Measurements from ENCODE around the gene MXD3.

MXD3 gene

DNA sequence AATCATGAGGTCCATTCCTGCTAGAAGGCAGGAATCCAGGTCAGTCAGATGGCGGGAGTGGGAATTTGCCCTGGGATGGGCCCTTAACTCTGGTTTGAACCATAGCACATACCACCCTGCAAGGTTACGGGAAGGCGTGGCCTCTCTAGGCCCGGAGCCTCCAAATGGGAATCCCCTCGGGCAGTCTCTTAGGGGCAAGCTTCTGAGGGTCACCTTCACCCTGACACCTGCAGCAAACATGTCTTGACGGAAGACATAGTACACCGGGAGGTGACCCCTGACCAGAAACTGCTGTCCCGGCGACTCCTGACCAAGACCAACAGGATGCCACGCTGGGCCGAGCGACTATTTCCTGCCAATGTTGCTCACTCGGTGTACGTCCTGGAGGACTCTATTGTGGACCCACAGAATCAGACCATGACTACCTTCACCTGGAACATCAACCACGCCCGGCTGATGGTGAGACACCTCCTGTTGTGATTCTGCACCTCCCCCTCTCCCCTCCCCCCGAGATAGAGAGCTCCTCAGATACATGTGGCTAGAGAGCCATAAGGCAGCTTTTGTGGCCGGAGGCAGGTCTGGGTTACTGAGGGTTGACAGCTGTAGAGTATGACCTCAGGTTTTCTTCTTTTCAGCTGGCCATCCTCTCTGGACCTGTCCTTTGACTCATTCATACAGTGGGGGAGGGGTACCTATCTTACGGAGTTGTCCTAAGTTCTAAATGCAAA, 7.1 kb downstream of the MXD3 start:
- DNase-seq (ENCODE audit: low spot score) (peak; percentile 63), FAIRE-seq (no peak)

DNA sequence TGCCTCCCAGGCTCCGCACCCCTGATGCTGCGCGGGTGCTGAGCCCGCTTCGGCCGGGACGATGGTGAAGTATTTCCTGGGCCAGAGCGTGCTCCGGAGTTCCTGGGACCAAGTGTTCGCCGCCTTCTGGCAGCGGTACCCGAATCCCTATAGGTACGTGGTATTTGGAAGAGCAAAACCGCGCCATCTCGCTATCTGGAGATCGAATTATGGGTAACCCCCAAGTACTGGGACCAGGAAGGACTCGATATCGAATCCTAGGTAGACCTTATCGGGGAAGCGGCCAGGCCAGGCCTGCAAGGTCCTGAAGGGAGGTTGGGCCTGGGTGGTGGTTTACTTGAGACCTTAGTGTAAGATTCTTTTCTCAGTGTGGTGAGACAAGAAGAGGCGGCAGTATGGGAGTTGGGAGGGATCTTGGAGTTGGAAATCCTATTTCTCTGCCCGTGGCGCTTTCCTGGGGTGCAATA, 7.7 kb downstream of the MXD3 start:
- FAIRE-seq: no peak
- DNase-seq (ENCODE audit: low spot score): no peak

DNA sequence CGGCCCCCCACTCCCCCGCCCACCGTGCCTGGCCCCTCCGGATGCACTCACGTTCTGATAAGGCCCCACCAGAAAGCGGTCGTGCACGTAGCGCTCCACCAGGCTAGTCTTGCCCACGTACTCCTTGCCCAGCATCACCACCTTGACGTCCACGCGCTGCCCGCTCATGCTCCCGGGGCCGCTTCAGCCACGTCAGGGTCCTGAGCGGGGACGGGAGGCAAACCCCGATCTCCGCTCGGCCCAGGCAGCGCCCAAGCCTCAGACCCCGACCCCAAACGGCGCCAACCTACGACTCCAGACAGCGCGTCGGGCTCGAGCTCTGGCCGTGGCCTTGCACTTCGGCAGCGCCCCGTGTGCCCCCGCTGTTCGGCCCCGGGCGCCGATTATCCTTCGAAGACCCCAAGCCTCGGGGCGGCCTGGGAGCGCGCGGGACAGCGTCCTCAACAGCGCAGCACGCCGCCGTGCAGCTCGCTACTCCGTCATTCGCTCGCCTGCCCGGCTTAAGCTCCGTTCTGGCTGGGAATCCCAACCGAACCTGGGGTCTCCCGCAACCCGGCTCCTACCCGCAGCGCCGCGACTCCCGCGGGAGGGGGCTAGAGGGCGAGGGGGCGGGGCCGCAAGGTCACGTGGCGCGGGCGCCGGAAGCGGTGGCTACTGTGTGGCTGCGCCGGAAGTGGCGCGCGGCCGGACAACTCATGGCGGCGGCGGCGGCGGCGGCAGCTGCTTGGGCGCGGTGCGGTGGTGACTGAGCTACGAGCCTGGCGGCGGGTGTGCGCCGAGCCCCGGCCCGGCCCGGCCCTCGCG, 8.4 kb downstream of the MXD3 start, which contains the start of the genes PRELID1 and RAB24:
Gene PRELID1, plus strand, starts transcription at position 679 of the 804 bp plus-strand sequence. CDS start 187 bp downstream, outside the sequence.
Gene RAB24, minus strand, starts transcription at position 599 of the 804 bp plus-strand sequence. Its CDS starts 431 bp downstream, at position 168.
- DNase-seq (ENCODE audit: low spot score) (peak; percentile 61), FAIRE-seq (no peak)

DNA sequence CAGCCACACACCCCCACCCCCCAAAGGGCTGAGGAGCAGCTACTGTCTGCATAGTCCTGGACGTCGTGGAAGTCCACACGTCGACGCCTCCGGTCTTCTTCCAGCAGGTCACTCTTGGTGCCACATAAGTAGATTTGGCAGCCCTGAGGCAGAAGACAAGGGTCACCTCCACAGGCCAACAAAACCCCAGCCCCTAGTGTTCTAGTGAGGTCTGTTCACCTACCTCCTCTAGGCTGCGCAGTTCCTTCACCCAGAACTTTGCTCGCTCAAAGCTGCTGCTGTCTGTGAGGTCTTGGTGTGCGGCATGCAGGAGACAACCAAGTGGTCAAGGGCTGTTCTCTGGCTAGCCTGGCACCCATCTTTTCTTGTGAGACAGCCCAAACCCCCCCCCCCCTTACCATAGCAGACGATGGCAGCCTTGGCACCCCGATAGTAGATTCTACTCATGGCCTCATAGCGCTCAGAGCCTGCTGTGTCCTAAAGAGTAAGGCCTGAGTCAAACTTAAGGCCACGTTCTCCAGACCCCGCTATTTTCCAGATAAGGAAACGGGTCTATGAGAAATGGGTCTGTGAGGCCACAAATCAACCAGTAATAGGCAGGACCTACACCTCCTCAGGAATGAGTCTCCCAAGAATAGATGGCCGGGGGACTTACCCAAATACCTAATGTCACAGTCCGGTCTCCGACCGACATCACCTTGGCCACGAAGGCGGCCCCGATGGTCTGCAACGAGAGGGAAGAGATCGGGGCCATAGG, 9.2 kb downstream of the MXD3 start:
- FAIRE-seq (no peak), DNase-seq (ENCODE audit: low spot score) (no peak)

DNA sequence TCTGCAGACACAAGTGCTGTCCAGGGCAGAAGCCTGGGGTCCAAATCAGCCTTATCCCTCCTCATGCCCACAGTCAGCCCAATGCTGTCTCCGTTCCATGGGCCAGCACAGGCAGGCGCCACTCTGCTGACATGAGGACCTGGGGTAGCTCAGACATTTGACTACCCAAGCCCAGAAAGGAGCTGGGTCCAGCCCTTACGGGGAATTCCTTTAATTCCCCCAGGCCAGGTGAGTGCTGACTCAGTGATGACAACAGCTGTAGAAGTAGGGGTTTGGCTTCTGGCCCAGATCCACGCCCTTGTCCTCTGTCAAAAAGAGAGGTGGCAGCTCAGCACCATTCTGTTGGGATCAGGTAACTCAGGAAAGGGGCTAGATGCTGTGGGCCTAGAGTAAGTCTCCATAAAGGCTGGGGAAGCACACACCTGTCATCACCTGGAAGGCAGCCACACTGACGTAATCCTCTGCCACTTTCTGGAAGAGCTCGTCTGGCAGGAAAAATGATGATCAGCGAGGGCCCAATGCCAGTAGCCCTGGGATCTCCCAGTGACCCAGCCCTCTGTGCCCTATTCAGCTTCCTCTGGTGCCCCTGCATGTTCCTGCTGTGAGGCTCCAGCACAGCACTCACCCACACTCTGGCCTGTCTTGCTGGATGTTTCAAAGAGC, 10.1 kb downstream of the MXD3 start:
- FAIRE-seq: no peak
- no peak for DNase-seq (ENCODE audit: low spot score)

DNA sequence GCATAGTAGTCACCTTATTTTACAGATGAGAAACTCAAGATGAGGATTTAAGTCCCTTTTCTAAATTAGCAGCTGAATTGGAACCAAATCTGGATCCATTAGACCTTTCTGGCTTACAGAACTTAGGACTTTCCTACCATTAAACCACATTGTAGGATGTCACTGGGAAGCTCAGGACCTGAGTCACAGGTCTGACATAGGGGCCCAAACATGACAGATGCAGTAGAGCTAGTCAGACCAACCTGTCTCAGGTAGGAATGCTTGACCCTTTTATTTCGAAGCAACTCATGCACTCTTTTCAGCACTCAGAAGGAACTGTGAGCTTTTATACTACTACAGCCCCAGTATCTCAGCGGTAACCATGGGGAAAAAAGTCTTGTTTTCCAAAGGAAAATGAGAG, 10.7 kb downstream of the MXD3 start:
- FAIRE-seq (no peak), DNase-seq (ENCODE audit: low spot score) (no peak)

DNA sequence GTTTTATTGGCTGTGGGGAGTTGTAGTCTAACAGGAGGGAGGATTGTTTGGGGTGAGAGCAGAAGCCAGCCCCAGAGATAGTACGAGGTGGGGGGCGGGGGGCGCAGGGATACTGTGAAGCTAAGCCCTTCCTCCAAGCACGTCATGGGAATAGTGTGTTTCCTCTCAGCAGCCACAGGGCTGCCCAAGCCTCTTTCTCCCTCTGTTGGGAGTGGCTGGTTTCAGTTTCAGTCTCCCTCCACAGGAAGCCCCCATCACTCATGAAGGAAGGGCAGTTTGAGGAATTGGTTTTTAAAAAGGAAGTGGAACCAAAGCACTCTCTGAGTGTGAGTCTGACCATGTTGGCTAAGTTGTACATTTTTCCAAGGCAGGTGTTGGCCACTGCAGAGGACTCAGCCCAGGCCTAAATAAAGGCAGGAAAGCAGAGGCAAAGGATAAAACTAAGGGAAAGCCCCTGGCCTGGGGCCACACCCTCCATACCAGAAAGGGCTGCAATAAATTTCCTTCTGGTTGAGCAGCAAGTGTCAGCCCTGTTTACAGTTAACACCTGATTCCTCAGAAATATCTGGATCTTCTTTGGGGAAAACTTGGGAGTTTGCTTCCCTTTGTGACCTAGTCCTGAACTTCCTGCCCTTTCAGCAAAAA, 11.3 kb downstream of the MXD3 start:
- FAIRE-seq: no peak

DNA sequence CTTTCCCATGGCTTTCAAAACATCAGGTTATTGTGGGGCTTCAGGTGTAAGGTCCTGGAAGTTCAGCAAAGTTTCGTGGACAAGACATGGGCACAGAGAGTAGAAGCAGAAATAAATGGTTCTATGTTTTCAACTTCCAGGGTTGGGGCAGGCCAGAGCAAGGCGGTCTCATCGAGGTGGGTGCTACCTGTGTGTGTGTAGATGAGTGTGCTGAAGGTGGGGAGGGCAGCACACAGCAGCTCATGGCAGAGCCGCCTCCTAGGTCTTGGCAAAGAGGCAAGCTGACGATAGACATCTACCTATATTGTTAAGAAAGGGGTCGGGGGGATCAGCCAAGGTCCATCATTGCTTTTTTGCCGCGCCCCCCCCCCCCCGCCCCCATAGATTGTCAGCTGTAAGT, 12.0 kb downstream of the MXD3 start:
- FAIRE-seq (no peak), DNase-seq (ENCODE audit: low spot score) (no peak)

More for the DNA sequence above, 11.3 kb downstream of the MXD3 start:
- DNase-seq (ENCODE audit: low spot score): peak; percentile 41

DNA sequence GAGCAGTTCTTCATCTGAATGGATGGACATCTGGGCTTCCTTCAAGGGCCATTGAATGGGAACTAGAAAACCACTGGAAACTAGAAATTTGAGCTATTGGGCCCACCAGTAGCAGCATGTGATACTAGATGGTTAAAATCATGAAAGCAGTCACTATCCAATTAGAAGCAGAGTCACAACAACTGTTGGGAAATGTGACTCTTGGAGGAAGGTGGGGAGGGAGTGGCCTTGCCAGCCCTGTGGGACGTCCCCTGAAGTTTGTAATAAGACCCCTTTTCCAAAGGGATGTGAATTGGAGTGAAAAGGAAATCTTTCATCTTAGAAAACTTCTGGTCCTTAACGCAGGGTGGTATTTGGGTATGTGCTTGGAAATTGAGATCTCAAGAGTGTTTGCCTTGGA, 13.8 kb downstream of the MXD3 start:
- FAIRE-seq: no peak
- no peak for DNase-seq (ENCODE audit: low spot score)

DNA sequence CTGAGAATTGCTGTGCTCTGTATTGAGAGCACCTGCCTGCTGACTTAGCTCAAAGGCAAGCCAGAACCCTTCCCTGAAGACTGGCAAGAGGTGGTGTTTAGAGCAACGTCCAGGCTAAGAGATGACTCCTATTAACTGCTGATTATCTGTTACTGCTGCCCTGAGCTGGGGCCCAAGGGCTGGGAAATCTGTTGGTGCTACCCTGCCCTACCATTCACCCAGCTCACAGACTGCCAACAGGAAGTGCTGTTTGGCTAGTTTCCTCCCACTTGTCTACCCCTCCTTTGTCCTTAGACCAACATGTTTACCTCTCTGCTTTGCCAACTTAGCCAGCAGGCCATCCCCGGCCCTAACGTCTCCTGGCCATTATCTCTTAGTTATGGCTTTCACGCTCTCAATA, 15.1 kb downstream of the MXD3 start:
- no peak for FAIRE-seq
- DNase-seq (ENCODE audit: low spot score): no peak

DNA sequence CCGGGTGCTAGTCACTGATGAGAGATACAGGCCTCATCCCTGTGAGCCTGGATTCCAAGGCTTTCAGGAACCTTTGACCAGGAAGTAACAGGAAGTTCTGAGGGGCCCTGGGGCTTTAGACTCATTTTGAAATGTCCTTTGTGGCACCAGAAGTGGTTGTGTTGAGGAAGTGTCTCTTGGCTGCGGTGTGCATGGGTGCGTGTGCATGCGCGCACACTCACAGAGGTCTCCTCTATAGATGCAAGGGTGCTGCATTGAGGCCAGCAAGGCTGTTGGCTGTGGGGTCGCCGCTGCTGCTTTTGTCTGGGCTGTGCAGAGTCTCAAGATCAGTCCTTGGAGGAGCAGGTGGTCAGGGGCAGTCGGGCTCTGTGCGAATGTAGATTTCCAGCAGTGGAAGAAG, 15.8 kb downstream of the MXD3 start:
- DNase-seq (ENCODE audit: low spot score) (no peak), FAIRE-seq (no peak)

DNA sequence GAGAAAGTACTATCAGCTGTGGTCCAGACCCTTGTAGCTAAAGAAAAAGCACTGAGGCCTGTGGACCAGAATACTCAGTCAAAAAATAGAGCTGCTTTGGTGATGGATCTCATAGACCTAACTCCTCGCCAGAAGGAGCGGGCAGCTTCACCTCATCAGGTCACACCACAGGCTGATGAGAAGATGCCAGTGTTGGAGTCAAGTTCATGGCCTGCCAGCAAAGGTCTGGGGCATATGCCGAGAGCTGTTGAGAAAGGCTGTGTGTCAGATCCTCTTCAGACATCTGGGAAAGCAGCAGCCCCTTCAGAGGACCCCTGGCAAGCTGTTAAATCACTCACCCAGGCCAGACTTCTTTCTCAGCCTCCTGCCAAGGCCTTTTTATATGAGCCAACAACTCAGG, 17.1 kb downstream of the MXD3 start:
- FAIRE-seq (no peak), DNase-seq (ENCODE audit: low spot score) (no peak)

DNA sequence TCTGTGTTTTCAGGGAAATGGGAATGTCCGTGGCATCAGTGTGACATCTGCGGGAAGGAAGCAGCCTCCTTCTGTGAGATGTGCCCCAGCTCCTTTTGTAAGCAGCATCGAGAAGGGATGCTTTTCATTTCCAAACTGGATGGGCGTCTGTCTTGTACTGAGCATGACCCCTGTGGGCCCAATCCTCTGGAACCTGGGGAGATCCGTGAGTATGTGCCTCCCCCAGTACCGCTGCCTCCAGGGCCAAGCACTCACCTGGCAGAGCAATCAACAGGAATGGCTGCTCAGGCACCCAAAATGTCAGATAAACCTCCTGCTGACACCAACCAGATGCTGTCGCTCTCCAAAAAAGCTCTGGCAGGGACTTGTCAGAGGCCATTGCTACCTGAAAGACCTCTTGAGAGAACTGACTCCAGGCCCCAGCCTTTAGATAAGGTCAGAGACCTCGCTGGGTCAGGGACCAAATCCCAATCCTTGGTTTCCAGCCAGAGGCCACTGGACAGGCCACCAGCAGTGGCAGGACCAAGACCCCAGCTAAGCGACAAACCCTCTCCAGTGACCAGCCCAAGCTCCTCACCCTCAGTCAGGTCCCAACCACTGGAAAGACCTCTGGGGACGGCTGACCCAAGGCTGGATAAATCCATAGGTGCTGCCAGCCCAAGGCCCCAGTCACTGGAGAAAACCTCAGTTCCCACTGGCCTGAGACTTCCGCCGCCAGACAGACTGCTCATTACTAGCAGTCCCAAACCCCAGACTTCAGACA, 17.7 kb downstream of the MXD3 start:
- DNase-seq (ENCODE audit: low spot score) (no peak), FAIRE-seq (no peak)

DNA sequence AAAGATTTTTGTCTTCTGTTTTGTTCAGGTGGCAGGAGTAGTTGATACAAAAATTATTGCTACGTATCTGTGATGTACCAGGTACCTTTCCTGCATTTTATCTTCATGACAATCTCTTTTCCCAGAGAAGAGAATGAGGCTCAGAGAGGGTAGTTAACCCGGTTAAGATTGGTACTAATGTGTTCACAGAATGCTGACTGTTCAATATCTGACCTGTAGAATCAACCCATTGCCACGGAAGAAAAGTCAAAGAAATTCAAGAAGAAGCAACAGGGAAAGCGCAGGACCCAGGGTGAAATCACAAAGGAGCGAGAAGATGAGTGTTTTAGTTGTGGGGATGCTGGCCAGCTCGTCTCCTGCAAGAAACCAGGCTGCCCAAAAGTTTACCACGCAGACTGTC, 20.0 kb downstream of the MXD3 start:
- DNase-seq (ENCODE audit: low spot score): no peak
- FAIRE-seq: no peak

DNA sequence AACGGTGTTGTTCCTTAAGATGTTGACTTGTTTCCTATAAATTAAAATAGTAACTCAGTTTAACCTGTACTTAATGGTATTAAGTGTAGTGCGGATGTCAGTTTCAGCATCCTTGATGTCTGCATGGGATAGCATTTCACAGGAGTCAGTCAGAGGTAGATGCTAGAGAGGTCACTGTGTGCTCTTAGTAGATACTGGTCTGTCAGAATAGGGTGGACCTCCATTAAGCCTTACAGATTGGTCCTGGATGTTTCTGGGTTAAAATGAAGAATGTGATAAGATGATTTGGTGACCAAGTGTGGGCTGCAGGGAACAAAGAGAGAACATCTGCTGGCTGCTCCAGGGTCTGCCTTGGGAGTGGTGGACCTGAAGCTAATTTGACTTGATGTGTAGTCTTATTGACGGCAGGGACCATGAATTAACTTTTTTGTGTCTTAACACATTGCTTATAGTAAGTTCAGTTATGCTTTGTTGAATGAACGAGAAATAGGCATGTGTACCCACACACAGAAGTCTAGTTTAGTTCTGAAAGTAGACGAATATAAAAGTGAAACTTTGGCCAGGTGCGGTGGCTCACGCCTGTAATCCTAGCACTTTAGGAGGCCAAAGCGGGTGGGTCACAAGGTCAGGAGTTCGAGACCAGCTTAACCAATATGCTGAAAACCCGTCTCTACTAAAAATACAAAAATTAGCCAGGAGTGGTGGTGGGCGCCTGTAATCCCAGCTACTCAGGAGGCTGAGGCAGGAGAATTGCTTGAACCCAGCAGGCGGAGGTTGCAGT, 20.7 kb downstream of the MXD3 start:
- FAIRE-seq (no peak), DNase-seq (ENCODE audit: low spot score) (no peak)

DNA sequence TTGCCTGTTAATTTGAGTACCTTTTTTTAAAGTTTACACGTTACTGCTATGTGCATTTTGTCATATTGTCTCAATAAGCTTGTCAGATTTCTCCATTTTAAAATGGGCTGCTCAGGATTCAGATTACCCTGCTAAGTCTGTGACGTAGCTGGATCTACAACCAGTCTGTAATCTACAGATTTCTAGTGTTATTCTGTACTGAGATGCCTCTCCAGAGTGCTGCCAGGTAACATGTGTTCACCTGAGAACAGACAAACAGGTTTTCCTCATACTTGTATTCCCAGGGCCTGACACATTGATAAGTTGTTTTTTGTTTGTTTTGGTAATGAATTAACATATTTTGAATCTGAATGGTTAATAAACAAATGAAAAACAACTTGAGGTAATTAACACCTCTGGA, 23.5 kb downstream of the MXD3 start:
- FAIRE-seq (no peak), DNase-seq (ENCODE audit: low spot score) (no peak)

DNA sequence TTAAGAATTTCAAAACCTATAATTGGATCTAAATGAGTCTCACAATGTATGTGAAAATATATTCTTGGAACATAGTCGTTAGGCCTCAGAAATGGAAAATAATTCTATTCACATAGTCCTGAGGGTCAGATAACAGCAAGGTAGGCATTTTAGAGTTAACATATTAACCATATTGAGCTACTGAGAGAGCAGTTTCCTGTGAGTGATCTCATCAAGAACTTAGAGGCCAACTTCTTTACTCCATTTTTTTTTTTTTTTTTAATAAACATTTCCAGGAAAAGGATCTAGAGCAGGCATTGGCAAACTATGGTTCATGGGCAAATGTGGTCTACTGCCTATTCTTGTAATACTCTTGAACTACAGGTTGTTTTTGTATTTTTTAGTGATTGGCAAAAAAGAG, 34.8 kb downstream of the MXD3 start:
- no peak for FAIRE-seq

DNA sequence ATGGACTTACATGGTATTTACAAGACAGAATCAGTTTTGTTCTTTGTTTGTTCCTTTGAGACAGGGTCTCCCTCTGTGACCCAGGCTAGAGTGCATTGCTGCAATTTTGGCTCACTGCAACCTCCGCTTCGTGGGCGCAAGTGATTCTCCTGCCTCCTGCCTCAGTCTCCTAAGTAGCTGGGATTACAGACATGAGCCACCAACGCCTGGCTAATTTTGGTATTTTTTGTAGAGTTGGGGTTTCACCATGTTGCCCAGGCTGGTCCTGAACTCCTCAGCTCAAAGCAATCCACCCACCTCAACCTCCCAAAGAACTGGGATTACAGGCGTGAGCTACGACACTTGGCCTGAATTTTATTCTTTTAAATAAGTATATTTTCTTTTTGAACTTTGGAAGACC, 35.8 kb downstream of the MXD3 start:
- DNase-seq (ENCODE audit: low spot score) (no peak), FAIRE-seq (no peak)

More for the DNA sequence above, 34.8 kb downstream of the MXD3 start:
- peak; percentile 15 for DNase-seq (ENCODE audit: low spot score)

DNA sequence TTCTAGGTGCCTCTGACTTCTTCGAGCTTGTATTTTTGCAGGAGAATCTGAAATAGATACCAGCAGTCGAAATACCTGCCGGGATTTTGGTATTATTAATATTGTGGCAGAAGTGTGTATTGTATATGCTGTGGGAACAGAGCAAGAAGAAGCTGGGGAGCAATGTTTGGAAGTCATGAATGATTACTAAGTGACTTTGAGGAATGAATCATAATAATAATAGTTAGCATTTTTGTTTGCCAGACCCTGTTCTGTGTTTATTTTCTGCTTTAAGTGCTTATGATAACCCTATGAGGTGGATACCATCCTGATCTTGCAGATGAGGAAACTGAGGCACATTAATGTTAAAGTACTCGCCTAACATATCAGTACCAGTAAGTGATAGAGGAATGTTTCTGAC, 40.6 kb downstream of the MXD3 start:
- DNase-seq (ENCODE audit: low spot score): no peak

More for the DNA sequence above, 40.6 kb downstream of the MXD3 start:
- no peak for FAIRE-seq

Measured in RCC 7860 (cell line).